Subcutaneous adipose tissue (tissue), 4 donors: ENCODE measurements around the gene TNFAIP3. TPM values are rescaled to one million over a fixed set of nuclear protein-coding genes. Genes with fewer than 3 reads are reported as not detected.

ENCODE experiments used
- total RNA-seq, 4 donors: library from RNA; depleted of rRNA; stranded (reverse); fragments of >200 nt; gene quantifications; one replicate each; pipeline ENCODE4 v1.1.0, GENCODE V29; 2016
- TF ChIP-seq, protein P1 (sequence below): fragments of 450-650 bp; IDR thresholded peaks from one replicate; pipeline ENCODE4 v1.5.1; 2016; ENCODE audit warnings: low read depth, mild to moderate bottlenecking, control low read depth, antibody characterized with exemption, moderate library complexity

Gene TNFAIP3
- total RNA-seq, 4 donors from 2014 or later: 16.2 to 33.0 (median 28.0) TPM

DNA sequence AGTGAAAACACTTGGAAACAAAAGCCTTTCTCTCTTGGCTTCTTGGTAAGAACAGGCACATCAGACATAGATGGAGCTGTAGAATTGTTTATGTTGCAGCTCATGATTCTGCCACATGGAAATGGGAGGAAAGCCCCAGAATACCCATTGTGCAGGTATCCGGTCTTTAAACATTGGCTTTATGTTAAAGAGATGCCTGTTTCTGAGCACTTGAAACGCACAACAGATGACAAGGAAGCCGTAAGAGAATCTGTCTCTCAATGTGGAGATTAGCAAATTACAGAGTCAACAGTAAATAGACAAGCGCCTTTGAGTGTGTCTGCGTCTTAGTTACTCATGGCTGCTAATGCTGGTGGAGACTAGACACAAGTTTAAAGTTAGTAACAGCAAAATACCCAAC is 10.5 kb downstream of the TNFAIP3 start:
- TF ChIP-seq, protein P1, sequence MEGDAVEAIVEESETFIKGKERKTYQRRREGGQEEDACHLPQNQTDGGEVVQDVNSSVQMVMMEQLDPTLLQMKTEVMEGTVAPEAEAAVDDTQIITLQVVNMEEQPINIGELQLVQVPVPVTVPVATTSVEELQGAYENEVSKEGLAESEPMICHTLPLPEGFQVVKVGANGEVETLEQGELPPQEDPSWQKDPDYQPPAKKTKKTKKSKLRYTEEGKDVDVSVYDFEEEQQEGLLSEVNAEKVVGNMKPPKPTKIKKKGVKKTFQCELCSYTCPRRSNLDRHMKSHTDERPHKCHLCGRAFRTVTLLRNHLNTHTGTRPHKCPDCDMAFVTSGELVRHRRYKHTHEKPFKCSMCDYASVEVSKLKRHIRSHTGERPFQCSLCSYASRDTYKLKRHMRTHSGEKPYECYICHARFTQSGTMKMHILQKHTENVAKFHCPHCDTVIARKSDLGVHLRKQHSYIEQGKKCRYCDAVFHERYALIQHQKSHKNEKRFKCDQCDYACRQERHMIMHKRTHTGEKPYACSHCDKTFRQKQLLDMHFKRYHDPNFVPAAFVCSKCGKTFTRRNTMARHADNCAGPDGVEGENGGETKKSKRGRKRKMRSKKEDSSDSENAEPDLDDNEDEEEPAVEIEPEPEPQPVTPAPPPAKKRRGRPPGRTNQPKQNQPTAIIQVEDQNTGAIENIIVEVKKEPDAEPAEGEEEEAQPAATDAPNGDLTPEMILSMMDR: no peak

DNA sequence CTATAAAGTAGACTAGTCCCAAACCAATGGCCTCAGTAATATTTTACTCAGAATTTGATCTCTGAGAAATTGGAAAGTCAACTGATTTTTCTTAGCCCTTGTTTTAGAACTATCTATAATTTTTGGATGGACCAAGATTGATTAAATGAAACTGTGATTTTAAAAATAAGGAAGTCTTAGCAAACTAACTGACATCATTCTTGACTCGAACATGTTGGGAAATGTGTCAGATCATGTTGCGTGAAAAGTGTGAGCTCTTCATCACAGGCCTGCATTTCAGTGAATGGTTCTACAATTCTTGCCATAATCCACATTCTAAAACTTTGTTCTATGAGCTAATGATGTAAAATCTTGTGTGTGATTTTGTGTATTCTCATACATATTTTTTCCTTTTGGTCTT is 11.0 kb downstream of the TNFAIP3 start:
- TF ChIP-seq, protein P1: no peak

- TF ChIP-seq, protein P1: no peak
These were observed 11.6 kb downstream of the TNFAIP3 start for GRCh38 chr6:137878486-137879285.

- TF ChIP-seq, protein P1: no peak
These were observed 12.2 kb downstream of the TNFAIP3 start for GRCh38 chr6:137879299-137879698.

GRCh38 chr6:137879885-137880745 is 13.1 kb downstream of the TNFAIP3 start:
- TF ChIP-seq, protein P1: no peak

DNA sequence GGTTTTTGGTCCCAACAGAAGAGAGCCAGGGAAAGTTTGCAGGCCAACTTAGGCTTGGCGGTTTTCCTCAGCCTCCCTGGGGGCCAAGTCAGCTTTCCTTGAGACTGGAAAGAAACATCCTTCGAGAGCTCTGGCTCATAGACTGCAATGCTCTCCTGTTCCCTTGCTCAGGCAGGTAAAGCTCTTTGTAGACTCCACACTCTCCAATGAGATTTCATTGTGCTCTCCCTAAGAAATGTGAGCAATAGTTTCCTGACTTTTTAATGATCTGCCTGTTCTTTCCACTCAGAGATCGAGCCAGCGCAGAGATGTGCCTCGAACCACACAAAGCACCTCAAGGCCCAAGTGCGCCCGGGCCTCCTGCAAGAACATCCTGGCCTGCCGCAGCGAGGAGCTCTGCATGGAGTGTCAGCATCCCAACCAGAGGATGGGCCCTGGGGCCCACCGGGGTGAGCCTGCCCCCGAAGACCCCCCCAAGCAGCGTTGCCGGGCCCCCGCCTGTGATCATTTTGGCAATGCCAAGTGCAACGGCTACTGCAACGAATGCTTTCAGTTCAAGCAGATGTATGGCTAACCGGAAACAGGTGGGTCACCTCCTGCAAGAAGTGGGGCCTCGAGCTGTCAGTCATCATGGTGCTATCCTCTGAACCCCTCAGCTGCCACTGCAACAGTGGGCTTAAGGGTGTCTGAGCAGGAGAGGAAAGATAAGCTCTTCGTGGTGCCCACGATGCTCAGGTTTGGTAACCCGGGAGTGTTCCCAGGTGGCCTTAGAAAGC is 13.9 kb downstream of the TNFAIP3 start:
- TF ChIP-seq, protein P1: no peak
